HG03196 (cell line): ENCODE data around the gene CDX1.

Experiments used
- ATAC-seq: cut with Tn5 transposase; IDR thresholded peaks from one replicate; pipeline ENCODE4 v1.9.1; 2021; ENCODE audit not compliant: unreplicated experiment

Gene CDX1

DNA sequence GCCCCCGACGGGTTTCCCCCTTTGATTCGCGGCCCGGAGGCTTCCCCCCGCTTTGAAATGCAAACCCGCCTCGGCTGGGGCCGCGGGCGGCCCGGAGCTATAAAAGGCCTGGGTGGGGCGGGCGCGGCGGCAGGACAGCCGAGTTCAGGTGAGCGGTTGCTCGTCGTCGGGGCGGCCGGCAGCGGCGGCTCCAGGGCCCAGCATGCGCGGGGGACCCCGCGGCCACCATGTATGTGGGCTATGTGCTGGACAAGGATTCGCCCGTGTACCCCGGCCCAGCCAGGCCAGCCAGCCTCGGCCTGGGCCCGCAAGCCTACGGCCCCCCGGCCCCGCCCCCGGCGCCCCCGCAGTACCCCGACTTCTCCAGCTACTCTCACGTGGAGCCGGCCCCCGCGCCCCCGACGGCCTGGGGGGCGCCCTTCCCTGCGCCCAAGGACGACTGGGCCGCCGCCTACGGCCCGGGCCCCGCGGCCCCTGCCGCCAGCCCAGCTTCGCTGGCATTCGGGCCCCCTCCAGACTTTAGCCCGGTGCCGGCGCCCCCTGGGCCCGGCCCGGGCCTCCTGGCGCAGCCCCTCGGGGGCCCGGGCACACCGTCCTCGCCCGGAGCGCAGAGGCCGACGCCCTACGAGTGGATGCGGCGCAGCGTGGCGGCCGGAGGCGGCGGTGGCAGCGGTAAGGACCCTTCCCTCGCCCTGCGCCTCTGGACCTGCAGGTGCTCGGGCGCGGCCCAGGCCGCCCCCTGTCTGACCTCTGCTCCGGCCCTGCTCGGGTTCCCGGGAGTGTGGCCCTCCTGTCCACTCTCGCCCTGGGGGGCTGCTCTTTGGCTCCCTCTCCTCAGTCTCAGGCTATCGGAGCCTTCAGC, at the start of gene CDX1:
CDX1 (plus strand) TSS at position 129 of the 862 bp plus-strand sequence; CDS start at position 228, 99 bp downstream.
- ATAC-seq, result no peak

DNA sequence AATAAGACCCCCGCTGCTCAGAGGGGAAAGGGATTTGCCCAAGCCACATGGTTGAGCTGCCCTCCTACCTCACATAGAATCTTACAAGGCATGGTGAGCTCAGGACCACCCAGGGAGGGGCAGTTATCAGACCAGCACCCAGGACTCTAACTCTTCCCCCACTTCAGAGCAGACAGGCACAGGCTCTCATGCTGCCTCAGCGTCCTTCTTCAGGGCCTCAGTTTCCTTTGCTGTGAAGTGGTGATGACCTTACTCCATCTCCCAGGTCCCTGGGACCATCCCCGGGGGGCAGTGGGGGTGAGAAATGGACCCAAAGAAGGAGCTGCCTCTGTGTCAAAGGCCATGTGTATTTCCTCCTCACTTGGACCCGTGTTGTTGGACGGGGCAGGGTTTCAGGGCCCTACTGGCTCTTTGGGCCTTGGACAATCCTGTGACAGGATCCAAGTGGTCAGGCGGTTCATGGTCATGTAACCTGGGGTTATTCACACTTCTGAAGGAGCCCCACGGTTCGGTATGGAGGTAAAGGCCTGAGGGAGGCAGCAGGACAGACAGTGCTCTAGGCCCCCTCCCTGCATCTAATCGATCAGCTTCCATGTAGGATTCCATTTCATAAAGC, 48.5 kb upstream of the CDX1 start:
- no peak for ATAC-seq

- no peak for ATAC-seq
Measured at GRCh38 chr5:150118561-150119229, 47.9 kb upstream of the CDX1 start.

- no peak for ATAC-seq
Measured at GRCh38 chr5:150119421-150120061, 47.0 kb upstream of the CDX1 start.

- no peak for ATAC-seq
Measured at GRCh38 chr5:150120062-150120441, 46.5 kb upstream of the CDX1 start.

- no peak for ATAC-seq
Measured at GRCh38 chr5:150120617-150121447, 45.7 kb upstream of the CDX1 start.

- ATAC-seq, result no peak
Measured at GRCh38 chr5:150121448-150122157, 45.0 kb upstream of the CDX1 start.

- no peak for ATAC-seq
Measured at GRCh38 chr5:150122158-150122510, 44.4 kb upstream of the CDX1 start.

DNA sequence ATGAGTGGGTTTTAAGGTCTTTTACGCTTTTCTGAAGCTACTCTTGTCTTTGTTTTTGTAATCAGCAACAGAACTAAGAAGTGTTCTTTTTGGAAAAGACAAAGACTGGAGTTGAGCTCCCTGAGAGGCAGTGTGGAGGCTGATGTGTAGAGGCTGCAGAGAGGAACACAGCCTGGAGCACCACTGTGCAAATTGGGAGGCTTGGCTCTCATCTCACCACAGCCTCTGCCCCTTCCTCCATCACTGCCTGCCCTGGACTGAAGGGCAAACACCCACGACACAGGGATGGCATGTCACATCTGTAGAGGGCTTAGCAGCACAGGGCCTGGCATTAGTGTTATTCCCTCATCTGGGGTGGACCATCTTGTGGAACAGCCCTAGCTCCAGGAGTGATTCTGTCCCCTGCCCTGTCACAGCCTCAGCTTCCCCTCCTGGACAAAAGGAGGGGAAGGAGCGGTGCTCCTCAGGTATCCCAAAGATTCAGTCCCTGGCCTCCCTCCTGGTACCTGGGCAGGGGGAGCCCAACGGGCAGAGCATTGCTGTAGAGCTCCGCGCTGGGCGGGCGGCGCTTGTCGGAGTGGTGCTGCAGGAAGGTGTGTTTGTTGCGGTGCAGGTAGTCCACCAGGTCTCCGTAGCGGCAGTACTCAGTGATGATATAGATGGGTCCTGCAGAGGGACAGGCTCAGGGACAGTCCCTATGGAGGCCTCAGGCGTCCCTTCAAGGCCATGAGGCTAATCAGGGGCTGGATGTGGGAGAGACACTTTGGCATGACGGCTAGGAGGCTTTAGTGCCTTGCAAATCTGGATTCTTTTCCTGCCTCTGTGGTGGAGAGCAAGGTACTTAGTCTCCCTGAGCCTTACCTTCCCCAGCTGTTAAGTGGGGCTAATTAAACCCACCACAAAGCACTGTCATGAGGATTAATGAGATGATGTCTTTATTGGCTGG, 43.8 kb upstream of the CDX1 start:
- no peak for ATAC-seq

- ATAC-seq, result no peak
Measured at GRCh38 chr5:150123542-150123941, 43.0 kb upstream of the CDX1 start.

- ATAC-seq, result no peak
Measured at GRCh38 chr5:150124111-150124557, 42.4 kb upstream of the CDX1 start.

DNA sequence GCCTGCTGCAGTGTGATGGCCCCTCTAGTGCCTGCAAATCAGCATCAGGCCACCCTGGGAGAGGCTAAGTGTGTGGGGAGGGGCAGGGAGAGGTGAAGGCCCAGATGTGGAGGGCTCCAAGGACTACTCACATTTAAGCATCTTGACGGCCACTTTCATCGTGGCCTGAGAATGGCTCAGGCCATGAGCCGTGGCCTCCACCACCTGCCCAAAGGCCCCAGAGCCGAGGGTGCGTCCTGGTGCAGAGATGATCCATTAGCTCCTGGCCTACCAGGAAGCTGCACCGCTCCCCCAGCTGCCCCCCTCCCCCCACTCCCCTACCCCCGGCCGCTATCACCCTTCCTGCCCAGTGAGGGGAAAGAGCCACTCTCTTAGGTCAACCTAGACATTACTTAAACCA, 42.0 kb upstream of the CDX1 start:
- no peak for ATAC-seq

- ATAC-seq, result no peak
Measured at GRCh38 chr5:150125334-150125733, 41.2 kb upstream of the CDX1 start.

GRCh38 chr5:150126199-150126920, 40.2 kb upstream of the CDX1 start:
- no peak for ATAC-seq

GRCh38 chr5:150126921-150127265, 39.7 kb upstream of the CDX1 start:
- ATAC-seq, result no peak

- no peak for ATAC-seq
Measured at GRCh38 chr5:150129454-150129812, 37.1 kb upstream of the CDX1 start.

DNA sequence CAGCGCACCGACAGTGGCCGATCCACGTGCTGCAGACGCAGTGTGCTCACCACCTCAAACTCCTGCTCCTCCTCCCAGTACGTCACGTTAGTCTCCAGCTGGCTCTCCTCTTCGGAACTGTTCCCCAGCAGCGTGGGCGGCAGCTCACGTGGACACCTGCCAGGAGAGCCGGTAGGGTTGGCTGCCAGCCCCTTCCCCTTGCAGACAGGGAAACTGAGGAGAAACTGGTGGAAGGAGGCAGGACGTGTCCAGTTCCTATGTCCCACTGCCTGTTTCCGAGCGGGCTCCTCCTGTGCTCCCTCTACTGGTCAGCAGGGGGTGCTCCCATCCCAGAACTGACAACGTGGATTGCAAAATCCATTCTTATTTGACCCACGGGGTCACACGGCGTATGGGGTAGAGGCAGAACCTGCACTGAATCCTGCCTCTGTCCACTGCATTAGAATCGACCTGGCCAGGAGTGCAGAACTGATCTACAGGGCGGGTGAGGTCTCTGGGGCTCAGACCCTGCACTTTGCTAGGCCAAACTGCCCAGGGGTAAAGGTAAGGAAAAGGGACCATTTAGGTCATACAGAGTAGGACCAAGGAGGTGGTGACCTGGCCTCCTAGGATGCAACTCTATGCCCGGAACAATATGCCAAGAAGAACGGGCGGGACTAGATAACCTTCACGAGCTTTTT, 36.6 kb upstream of the CDX1 start:
- no peak for ATAC-seq

- ATAC-seq, result no peak
Measured at GRCh38 chr5:150130493-150130922, 36.1 kb upstream of the CDX1 start.
